Endothelial cell of umbilical vein (primary cell): ENCODE data around the gene VIT. TPM values are rescaled to one million over a fixed set of nuclear protein-coding genes. Genes with fewer than 3 reads are reported as not detected.
A peak's percentile ranks its signal among the peaks of the same experiment; 100 is the strongest.

Source experiments
- BruUV-seq: library from RNA; stranded (reverse); fragments of 400-500 nt; replicated peaks from 2 replicates; lab custom pipeline; 2021; lab: Mats Ljungman, UMichigan
- CTCF ChIA-PET: fragments of 300-600, 350-600 bp; sonication (Branson Sonifier 250); formaldehyde crosslinking; loops from one replicate; lab custom pipeline; 2021; ENCODE audit warnings: antibody characterized with exemption, inconsistent platforms; lab: Charles Lee
- POLR2A ChIA-PET: fragments of 300-600, 350-600 bp; sonication (Branson Sonifier 250); formaldehyde crosslinking; loops from one replicate; lab custom pipeline; 2021; ENCODE audit warnings: antibody characterized with exemption, inconsistent platforms; lab: Charles Lee
- DNase-seq: peaks from one replicate; pipeline ENCODE4 v3.0.0-alpha.2; 2011; ENCODE audit warnings: low read depth, low spot score
- FAIRE-seq: peaks from 2 replicates; lab custom pipeline; 2011; peaks lifted over from hg19 to GRCh38; lab: Jason Lieb, UNC
- H2AFZ ChIP-seq: 2 replicates; pipeline ENCODE4 v1.6.0; 2012; ENCODE audit warnings: low read depth, low read length, control low read depth, inconsistent platforms
- H3K27ac ChIP-seq: 2 replicates; pipeline ENCODE4 v1.5.1; 2011; ENCODE audit warnings: low read depth, mild to moderate bottlenecking, control low read depth, low read length, moderate library complexity; ENCODE audit not compliant: insufficient read depth
- H3K27me3 ChIP-seq, 2 experiments: 2 replicates each; pipeline versions ENCODE4 v1.6.0 to v1.6.1; 2011; ENCODE audit warnings: low read length in 2 of 2, mixed read lengths in 1 of 2; ENCODE audit not compliant: control insufficient read depth in 2 of 2, insufficient read depth in 2 of 2
- H3K36me3 ChIP-seq, 2 experiments: 2 replicates in 1 of 2; 3 replicates in 1 of 2; pipeline ENCODE4 v1.5.1; 2011; ENCODE audit warnings: low read length in 2 of 2, mild to moderate bottlenecking in 1 of 2, moderate library complexity in 1 of 2; ENCODE audit not compliant: control insufficient read depth in 2 of 2, insufficient read depth in 2 of 2; ENCODE audit errors: extremely low read depth in 1 of 2
- H3K4me1 ChIP-seq: 3 replicates; pipeline ENCODE4 v1.5.1; 2011; ENCODE audit warnings: mild to moderate bottlenecking, low read length; ENCODE audit not compliant: control insufficient read depth, insufficient read depth; ENCODE audit errors: extremely low read depth
- H3K4me2 ChIP-seq: 2 replicates; pipeline ENCODE4 v1.6.1; 2011; ENCODE audit warnings: low read length, control low read depth, mixed read lengths; ENCODE audit not compliant: insufficient read depth
- H3K4me3 ChIP-seq, 3 experiments: fragments of 200-600 bp in 1 of 3; sonication (generic), shearing (Covaris generic) in 1 of 3; replicated peaks in 1 of 3; 2 replicates each; pipeline ENCODE4 v1.5.1; 2011 to 2016; ENCODE audit warnings: control low read depth in 3 of 3, low read length in 3 of 3, mild to moderate bottlenecking in 2 of 3, inconsistent platforms in 1 of 3, low read depth in 1 of 3, moderate library complexity in 1 of 3; ENCODE audit not compliant: insufficient read depth in 1 of 3
- H3K79me2 ChIP-seq: 2 replicates; pipeline ENCODE4 v1.6.0; 2012; ENCODE audit warnings: low read length, inconsistent platforms; ENCODE audit not compliant: control insufficient read depth, insufficient read depth
- H3K9ac ChIP-seq: replicated peaks from 2 replicates; pipeline ENCODE3; 2011; ENCODE audit warnings: low read length, control low read depth; ENCODE audit not compliant: insufficient read depth; ENCODE audit errors: extremely low read depth
- H3K9me1 ChIP-seq: replicated peaks from 3 replicates; pipeline ENCODE4 v1.6.0; 2011; ENCODE audit warnings: mild to moderate bottlenecking, low read length; ENCODE audit not compliant: control insufficient read depth, insufficient read depth; ENCODE audit errors: extremely low read depth
- H3K9me3 ChIP-seq: replicated peaks from 2 replicates; pipeline ENCODE4 v1.5.1; 2012; ENCODE audit warnings: low read length, inconsistent platforms; ENCODE audit not compliant: control insufficient read depth, insufficient read depth
- H4K20me1 ChIP-seq: replicated peaks from 2 replicates; pipeline ENCODE3; 2011; ENCODE audit warnings: mild to moderate bottlenecking, low read length; ENCODE audit not compliant: control insufficient read depth, insufficient read depth; ENCODE audit errors: extremely low read depth
- EZH2 ChIP-seq: IDR thresholded peaks from 2 replicates; pipeline ENCODE4 v1.6.1; 2012; ENCODE audit warnings: borderline replicate concordance, low read depth, mild to moderate bottlenecking, moderate library complexity, low read length, inconsistent platforms; ENCODE audit not compliant: severe bottlenecking
- FOS ChIP-seq: IDR thresholded peaks from 2 replicates; pipeline ENCODE4 v1.6.1; 2011; ENCODE audit warnings: mild to moderate bottlenecking, low read length, moderate library complexity, borderline replicate concordance; ENCODE audit not compliant: insufficient read depth
- GATA2 ChIP-seq: IDR thresholded peaks from 2 replicates; pipeline ENCODE4 v1.7.0; 2011; ENCODE audit warnings: low read depth, mild to moderate bottlenecking, moderate library complexity, mixed read lengths, low read length; ENCODE audit not compliant: insufficient read length, insufficient read depth
- JUN ChIP-seq: IDR thresholded peaks from 2 replicates; pipeline ENCODE4 v1.6.1; 2011; ENCODE audit warnings: borderline replicate concordance, low read depth; ENCODE audit not compliant: insufficient read length, insufficient read depth
- MYC ChIP-seq: IDR thresholded peaks from one replicate; pipeline ENCODE4 v1.6.1; 2011; ENCODE audit warnings: mild to moderate bottlenecking, low read depth, low read length
- POLR2A ChIP-seq: IDR thresholded peaks from 2 replicates; pipeline ENCODE4 v1.6.1; 2012; ENCODE audit warnings: low read depth, mild to moderate bottlenecking, control low read depth, low read length
- POLR2AphosphoS5 ChIP-seq: IDR thresholded peaks from 2 replicates; pipeline ENCODE4 v1.6.1; 2012; ENCODE audit warnings: low read depth, mild to moderate bottlenecking, control low read depth, low read length, moderate library complexity; ENCODE audit not compliant: insufficient read depth
- dilution Hi-C: fragments of 300-500 bp; cut with MboI; formaldehyde crosslinking; loops from one replicate; pipeline ENCODE4 v1.15.0; 2019; ENCODE audit warnings: low sequenced_read_pairs; ENCODE audit not compliant: extremely low pct_ligation_motif_present
- intact Hi-C: fragments of 100-400 bp; cut with micrococcal nuclease; formaldehyde crosslinking; loops from one replicate; pipeline ENCODE4 v1.10.0; 2022
- polyA plus RNA-seq, 4 experiments: library from polyadenylated mRNA; depleted of rRNA in 3 of 4; stranded (reverse) in 3 of 4; unstranded in 1 of 4; fragments of >200 nt; gene quantifications; 2 replicates each; pipeline versions ENCODE4 v1.2.1 to v1.2.3, GENCODE V29; 2011 to 2012; ENCODE audit warnings: missing spikeins in 1 of 4
- total RNA-seq: library from RNA; stranded (reverse); gene quantifications from 2 replicates; pipeline ENCODE4 v1.2.3, GENCODE V29; 2021
- TF ChIP-seq, protein P1 (sequence below), 2 donors: IDR thresholded peaks; 1 replicate in 1 of 2; 2 replicates in 1 of 2; pipeline ENCODE4 v1.5.1; 2011; ENCODE audit warnings: low read length in 2 of 2, mild to moderate bottlenecking in 2 of 2, moderate library complexity in 2 of 2, control low read depth in 1 of 2, inconsistent platforms in 1 of 2, low read depth in 1 of 2; ENCODE audit not compliant: insufficient read depth in 1 of 2; ENCODE audit errors: extremely low read depth in 1 of 2
- TF ChIP-seq, protein P2 (sequence below): IDR thresholded peaks from 2 replicates; pipeline ENCODE4 v1.6.1; 2011; ENCODE audit not compliant: insufficient read depth, insufficient read length

VIT gene
- total and polyA plus RNA-seq, 2 donors (not counting 3 experiments of a cell fraction or from before 2014, with no cell fraction given) = 0.54 to 0.88 TPM

DNA sequence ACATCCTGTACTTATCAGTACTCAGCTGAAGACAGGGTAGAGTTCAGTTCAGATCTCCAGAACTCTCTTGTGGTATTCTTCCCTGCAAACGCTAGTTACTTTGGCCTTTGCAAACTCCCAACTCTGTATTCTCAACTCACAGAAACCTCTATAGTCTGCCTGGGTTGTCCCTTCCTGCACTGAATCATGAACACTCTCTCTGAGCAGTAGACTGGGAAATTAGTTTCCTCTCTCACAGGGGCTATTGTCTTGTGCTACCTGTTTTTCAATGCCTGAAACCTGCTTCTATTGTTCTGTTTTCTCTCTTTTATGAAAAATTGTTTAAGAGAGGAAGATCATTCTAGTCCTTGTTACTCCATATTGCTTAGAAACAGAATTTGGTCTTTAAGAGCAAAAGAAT, 134.7 kb downstream of the VIT start:
- Histone ChIP-seq H3K9me3 (no peaks in the 10 kb centered on the region), H3K27me3 (peaks cover 0 to 1% of the 10 kb centered on the region in 2 experiments), H3K79me2 (no peaks in the 10 kb centered on the region), H3K27ac (no peak overlapping the region), H3K36me3 (no peaks in the 10 kb centered on the region), H3K9ac (no peak overlapping the region), H3K9me1 (no peaks in the 10 kb centered on the region), H3K4me2 (peak overlapping the region; percentile 24), H3K4me3 (no peak overlapping the region), H4K20me1 (no peaks in the 10 kb centered on the region), H3K4me1 (peaks cover 11% of the 10 kb centered on the region), H2AFZ (peak overlapping the region; percentile 6)
- TF ChIP-seq GATA2 (no peak), EZH2 (no peak), FOS (no peak), POLR2A (no peak), MYC (no peak), JUN (no peak), POLR2AphosphoS5 (no peak)
- TF ChIP-seq, protein P1, sequence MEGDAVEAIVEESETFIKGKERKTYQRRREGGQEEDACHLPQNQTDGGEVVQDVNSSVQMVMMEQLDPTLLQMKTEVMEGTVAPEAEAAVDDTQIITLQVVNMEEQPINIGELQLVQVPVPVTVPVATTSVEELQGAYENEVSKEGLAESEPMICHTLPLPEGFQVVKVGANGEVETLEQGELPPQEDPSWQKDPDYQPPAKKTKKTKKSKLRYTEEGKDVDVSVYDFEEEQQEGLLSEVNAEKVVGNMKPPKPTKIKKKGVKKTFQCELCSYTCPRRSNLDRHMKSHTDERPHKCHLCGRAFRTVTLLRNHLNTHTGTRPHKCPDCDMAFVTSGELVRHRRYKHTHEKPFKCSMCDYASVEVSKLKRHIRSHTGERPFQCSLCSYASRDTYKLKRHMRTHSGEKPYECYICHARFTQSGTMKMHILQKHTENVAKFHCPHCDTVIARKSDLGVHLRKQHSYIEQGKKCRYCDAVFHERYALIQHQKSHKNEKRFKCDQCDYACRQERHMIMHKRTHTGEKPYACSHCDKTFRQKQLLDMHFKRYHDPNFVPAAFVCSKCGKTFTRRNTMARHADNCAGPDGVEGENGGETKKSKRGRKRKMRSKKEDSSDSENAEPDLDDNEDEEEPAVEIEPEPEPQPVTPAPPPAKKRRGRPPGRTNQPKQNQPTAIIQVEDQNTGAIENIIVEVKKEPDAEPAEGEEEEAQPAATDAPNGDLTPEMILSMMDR (IDR thresholded peaks at IDR 0.05; ENCODE audit: extremely low read depth in 1 of 2, insufficient read depth in 1 of 2, low read depth in 1 of 2, low read length in 2 of 2) = no peak
- TF ChIP-seq, protein P2, sequence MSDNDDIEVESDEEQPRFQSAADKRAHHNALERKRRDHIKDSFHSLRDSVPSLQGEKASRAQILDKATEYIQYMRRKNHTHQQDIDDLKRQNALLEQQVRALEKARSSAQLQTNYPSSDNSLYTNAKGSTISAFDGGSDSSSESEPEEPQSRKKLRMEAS = no peak
- FAIRE-seq (peak; percentile 31), DNase-seq (peak; percentile 60)
- POLR2A ChIA-PET = no interaction called here
- dilution Hi-C loops (no loop called here), intact Hi-C loops (no loop called here)
- BruUV-seq = no TSS peak
- CTCF ChIA-PET = no interaction called here
